ENCODE measurements around the gene TMEM270.
"Not testable (repeated sequence)": the region's sequence is repeated elsewhere in the genome, so short reads cannot be mapped to it uniquely, and the experiment has no call there.

DNA sequence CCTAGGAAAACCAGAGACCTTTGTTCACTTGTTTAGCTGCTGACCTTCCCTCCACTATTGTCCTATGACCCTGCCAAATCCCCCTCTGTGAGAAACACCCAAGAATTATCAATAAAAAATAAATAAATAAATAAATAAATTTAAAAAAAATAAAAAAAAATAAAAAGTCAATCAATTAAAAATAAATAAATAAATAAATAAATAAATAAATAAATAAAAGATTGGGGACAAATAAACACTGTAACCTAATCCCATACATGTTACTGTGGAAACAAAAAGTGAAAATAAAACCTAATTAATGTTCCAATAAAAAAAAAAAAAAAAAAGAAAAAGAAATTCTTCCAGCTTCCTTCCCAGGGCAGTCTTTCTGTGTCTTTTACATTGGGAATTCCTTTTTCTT is 23.8 kb upstream of the TMEM270 start:
- TF ChIP-seq CTCF, POLR2AphosphoS5 (IDR thresholded peaks at IDR 0.05): not testable (repeated sequence)
